CD8-positive, alpha-beta memory T cell (primary cell): ENCODE measurements around the gene PBXIP1. TPM values are rescaled to one million over a fixed set of nuclear protein-coding genes. Genes with fewer than 3 reads are reported as not detected.

Source experiments
- CTCF ChIA-PET: fragments of 350-600 bp; sonication (Branson Sonifier 250); formaldehyde crosslinking; loops from one replicate; lab custom pipeline; 2021; ENCODE audit warnings: antibody characterized with exemption; lab: Charles Lee
- POLR2A ChIA-PET: fragments of 350-600 bp; sonication (Branson Sonifier 250); formaldehyde crosslinking; loops from one replicate; lab custom pipeline; 2021; ENCODE audit warnings: antibody characterized with exemption; lab: Charles Lee
- DNase-seq, 5 donors: peaks; one replicate each; pipeline versions ENCODE4 v3.0.0 to v3.0.0-alpha.2; 2020 to 2022; ENCODE audit warnings: mixed read lengths in 1 of 5
- H3K27ac ChIP-seq: one replicate; pipeline ENCODE4 v1.7.0; 2013; ENCODE audit warnings: low read depth, mild to moderate bottlenecking, low read length, moderate library complexity
- H3K27me3 ChIP-seq: 2 replicates; pipeline ENCODE4 v1.7.0; 2013; ENCODE audit warnings: low read length, mild to moderate bottlenecking; ENCODE audit not compliant: insufficient read depth, poor library complexity, severe bottlenecking
- H3K36me3 ChIP-seq: 2 replicates; pipeline ENCODE4 v1.7.0; 2013; ENCODE audit warnings: mild to moderate bottlenecking, low read length, moderate library complexity; ENCODE audit not compliant: insufficient read depth
- H3K4me1 ChIP-seq: 2 replicates; pipeline ENCODE4 v1.7.0; 2013; ENCODE audit warnings: mild to moderate bottlenecking, low read length, moderate library complexity; ENCODE audit not compliant: insufficient read depth
- H3K4me3 ChIP-seq: 2 replicates; pipeline ENCODE4 v1.7.0; 2013; ENCODE audit warnings: mild to moderate bottlenecking, low read length
- H3K9me3 ChIP-seq: 2 replicates; pipeline ENCODE4 v1.7.0; 2013; ENCODE audit warnings: mild to moderate bottlenecking, low read length
- H3K27ac Mint-ChIP-seq, 8 donors: one replicate each; pipeline ENCODE4 v1.8.0; 2020 to 2021; ENCODE audit warnings: mixed read lengths in 8 of 8, mild to moderate bottlenecking in 6 of 8, inconsistent platforms in 3 of 8, moderate library complexity in 3 of 8
- H3K27me3 Mint-ChIP-seq, 2 donors: one replicate each; pipeline ENCODE4 v1.8.0; 2020 to 2021; ENCODE audit warnings: mixed read lengths in 2 of 2, mild to moderate bottlenecking in 1 of 2, moderate library complexity in 1 of 2
- H3K36me3 Mint-ChIP-seq, 3 donors: one replicate each; pipeline ENCODE4 v1.8.0; 2020 to 2021; ENCODE audit warnings: mixed read lengths in 3 of 3, inconsistent platforms in 1 of 3, mild to moderate bottlenecking in 1 of 3
- H3K4me1 Mint-ChIP-seq, 3 donors: one replicate each; pipeline ENCODE4 v1.8.0; 2020 to 2021; ENCODE audit warnings: mixed read lengths in 3 of 3, inconsistent platforms in 1 of 3, mild to moderate bottlenecking in 1 of 3
- H3K4me3 Mint-ChIP-seq, 7 donors: one replicate each; pipeline ENCODE4 v1.8.0; 2020 to 2021; ENCODE audit warnings: mixed read lengths in 7 of 7, mild to moderate bottlenecking in 6 of 7, moderate library complexity in 4 of 7, inconsistent platforms in 2 of 7
- H3K9me3 Mint-ChIP-seq, 5 donors: one replicate each; pipeline ENCODE4 v1.8.0; 2020 to 2022; ENCODE audit warnings: mixed read lengths in 5 of 5, mild to moderate bottlenecking in 3 of 5, moderate library complexity in 2 of 5, inconsistent platforms in 1 of 5
- polyA plus RNA-seq: library from polyadenylated mRNA; unstranded; fragments of 300-500 nt; fragmentation: Illumina TruSeq; gene quantifications from one replicate; pipeline ENCODE4 v1.2.3, GENCODE V29; 2021
- total RNA-seq, 2 experiments: library from RNA; stranded (reverse); gene quantifications; one replicate each; pipeline ENCODE4 v1.2.3, GENCODE V29; 2021

Gene PBXIP1
- total and polyA plus RNA-seq, 3 experiments from 2014 or later = 35.9 to 295 (median 36.1) TPM

DNA sequence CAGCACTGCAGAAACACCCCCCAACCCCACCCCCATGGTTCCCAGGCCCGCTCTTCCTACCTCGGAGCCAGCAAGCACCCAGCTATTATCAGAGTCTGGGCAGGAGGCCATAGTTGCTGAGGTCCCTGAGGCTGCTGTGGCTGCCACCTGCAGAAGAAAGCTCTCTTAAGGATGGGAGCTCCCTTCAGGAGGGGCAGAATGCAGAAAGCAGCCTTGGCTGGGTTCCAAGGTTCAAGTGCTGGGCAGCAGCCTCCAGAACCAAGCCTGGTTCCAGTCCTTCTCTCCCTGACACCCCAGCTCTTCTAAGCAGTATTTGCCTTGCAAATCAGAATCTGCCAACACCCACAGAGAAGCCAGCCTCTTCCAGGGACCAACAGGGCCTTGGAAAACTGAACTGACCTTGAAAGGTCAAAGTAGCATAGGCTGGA is 2.3 kb downstream of the PBXIP1 start:
- POLR2A ChIA-PET = interaction anchor here (3.6 to 3.8 kb wide), 2 partner anchors 13 to 16 kb away, joined by 15 to 45 read pairs; partner anchors contain the start of gene PMVK
- peak overlapping the region; percentile 95 to 99 (median 97) for H3K4me3 Mint-ChIP-seq

DNA sequence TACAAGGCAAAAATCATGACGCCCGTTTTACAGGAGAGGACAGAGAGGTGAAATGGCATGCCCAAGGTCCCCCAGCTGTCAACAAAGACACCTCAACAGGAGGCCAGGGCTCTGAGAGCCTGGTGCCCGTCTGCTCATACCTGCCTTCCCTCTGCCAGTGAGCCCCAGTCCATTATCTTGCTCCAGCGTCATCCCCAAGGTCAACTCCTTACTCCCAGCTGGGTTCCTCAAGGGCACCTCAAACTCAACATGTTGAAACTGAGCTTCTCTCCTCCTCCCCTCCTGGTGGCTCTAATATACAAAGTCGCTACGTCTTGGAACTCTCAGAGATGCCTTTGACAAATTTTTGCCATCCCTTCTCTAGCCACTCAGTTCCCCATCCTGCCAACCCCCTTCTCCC is 3.2 kb downstream of the PBXIP1 start:
- Histone ChIP-seq H3K9me3 (no peaks in the 10 kb centered on the region), H3K4me3 (peak overlapping the region; percentile 85), H3K27ac (peak overlapping the region; percentile 100), H3K27me3 (no peaks in the 10 kb centered on the region), H3K4me1 (peaks cover 70% of the 10 kb centered on the region), H3K36me3 (peaks cover 29% of the 10 kb centered on the region)
- POLR2A ChIA-PET = interaction anchor here (0.6 to 3.8 kb wide), 5 partner anchors 9 to 1492 kb away, joined by 3 to 45 read pairs (median 4); partner anchors contain the start of gene PMVK
- Mint-ChIP-seq H3K27me3 (peaks cover 0 to 10% of the 10 kb centered on the region in 2 donors), H3K4me3 (peak overlapping the region; percentile 95 to 99 (median 97)), H3K27ac (peak overlapping the region; percentile 99 to 100 (median 100)), H3K9me3 (no peaks in the 10 kb centered on the region), H3K4me1 (peaks cover 67 to 84% (median 80%) of the 10 kb centered on the region in 3 donors), H3K36me3 (peaks cover 5 to 82% (median 12%) of the 10 kb centered on the region in 3 donors)
- no peak for DNase-seq
- CTCF ChIA-PET = interaction anchor here (1.1 to 5.9 kb wide), 8 partner anchors 9 to 393 kb away, joined by 3 to 65 read pairs (median 4); partner anchors contain the start of genes PMVK and PYGO2

More for the DNA sequence above, 2.3 kb downstream of the PBXIP1 start:
- H3K4me1 Mint-ChIP-seq = peaks cover 63 to 88% (median 86%) of the 10 kb centered on the region in 3 donors
- peaks cover 0 to 10% of the 10 kb centered on the region in 2 donors for H3K27me3 Mint-ChIP-seq
- no peak for DNase-seq
- CTCF ChIA-PET = interaction anchor here (1.5 to 5.9 kb wide), 4 partner anchors 8 to 64 kb away, joined by 4 to 65 read pairs (median 12); partner anchors contain the start of genes PMVK and PYGO2
- H3K27me3 ChIP-seq = no peaks in the 10 kb centered on the region
- no peaks in the 10 kb centered on the region for H3K9me3 Mint-ChIP-seq
- H3K27ac Mint-ChIP-seq = peak overlapping the region; percentile 99 to 100 (median 100)
- peak overlapping the region; percentile 85 for H3K4me3 ChIP-seq
- H3K36me3 Mint-ChIP-seq = peaks cover 3 to 80% (median 11%) of the 10 kb centered on the region in 3 donors
- peaks cover 68% of the 10 kb centered on the region for H3K4me1 ChIP-seq
- H3K36me3 ChIP-seq = peaks cover 20% of the 10 kb centered on the region
- no peaks in the 10 kb centered on the region for H3K9me3 ChIP-seq
- peak overlapping the region; percentile 100 for H3K27ac ChIP-seq

GRCh38 chr1:154951901-154952657 is 3.8 kb downstream of the PBXIP1 start:
- Histone ChIP-seq H3K27me3 (no peaks in the 10 kb centered on the region), H3K4me1 (peaks cover 65% of the 10 kb centered on the region), H3K9me3 (no peaks in the 10 kb centered on the region), H3K36me3 (peaks cover 33% of the 10 kb centered on the region), H3K27ac (peak overlapping the region; percentile 100), H3K4me3 (peak overlapping the region; percentile 85)
- Mint-ChIP-seq H3K9me3 (no peaks in the 10 kb centered on the region), H3K36me3 (peaks cover 5 to 83% (median 12%) of the 10 kb centered on the region in 3 donors), H3K27ac (peak overlapping the region; percentile 99 to 100 (median 100)), H3K4me3 (peak overlapping the region; percentile 95 to 99 (median 97)), H3K4me1 (peaks cover 67 to 79% (median 74%) of the 10 kb centered on the region in 3 donors), H3K27me3 (peaks cover 0 to 10% of the 10 kb centered on the region in 2 donors)
- CTCF ChIA-PET = interaction anchor here (0.8 to 5.9 kb wide), 11 partner anchors 9 to 393 kb away, joined by 3 to 65 read pairs (median 4); partner anchors contain the start of genes PMVK, PYGO2 and SHC1
- POLR2A ChIA-PET = interaction anchor here (0.5 to 1.0 kb wide), 6 partner anchors 9 to 1493 kb away, joined by 3 to 6 read pairs (median 4); no protein-coding TSS in a partner anchor
- peak; percentile 50 to 74 (median 63) for DNase-seq

DNA sequence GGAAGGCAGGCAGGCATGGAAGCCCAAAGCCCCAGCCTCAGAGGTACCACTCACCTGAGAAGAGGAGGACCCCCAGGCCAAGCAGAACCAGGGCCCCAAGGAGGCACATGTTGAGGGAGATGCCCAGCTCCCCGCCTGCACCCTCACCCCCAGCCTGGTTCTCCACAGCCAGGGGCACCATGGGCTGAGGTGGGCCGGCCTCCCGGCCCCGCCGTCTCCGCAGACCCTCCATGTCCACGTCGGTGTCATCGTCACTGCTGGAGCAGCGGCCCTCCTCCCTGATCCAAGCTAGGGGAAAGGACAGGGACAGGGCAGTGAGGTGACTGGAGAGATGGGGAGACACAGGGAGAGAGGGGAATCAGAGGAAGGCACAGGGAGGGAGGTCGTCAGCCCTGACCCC is 7.8 kb downstream of the PBXIP1 start:
- H3K36me3 Mint-ChIP-seq = peaks cover 8 to 94% (median 13%) of the 10 kb centered on the region in 3 donors
- peaks cover 50% of the 10 kb centered on the region for H3K4me1 ChIP-seq
- no peaks in the 10 kb centered on the region for H3K9me3 ChIP-seq
- no peaks in the 10 kb centered on the region for H3K27me3 ChIP-seq
- H3K36me3 ChIP-seq = peaks cover 56% of the 10 kb centered on the region
- H3K4me1 Mint-ChIP-seq = peaks cover 46 to 66% (median 57%) of the 10 kb centered on the region in 3 donors
- CTCF ChIA-PET = interaction anchor here (1.0 to 1.2 kb wide), 2 partner anchors 46 to 68 kb away, joined by 3 read pairs; no protein-coding TSS in a partner anchor
- no peak overlapping the region for H3K4me3 ChIP-seq
- peaks cover 0 to 9% of the 10 kb centered on the region in 2 donors for H3K27me3 Mint-ChIP-seq
- DNase-seq = no peak
- POLR2A ChIA-PET = interaction anchor here (1.0 kb wide), 1 partner anchor 12 kb away, joined by 4 read pairs; the partner anchor contains the start of gene PMVK
- H3K9me3 Mint-ChIP-seq = no peaks in the 10 kb centered on the region
- H3K4me3 Mint-ChIP-seq = no peak overlapping the region
- peak overlapping the region in 5 of 8 donors; percentile 43 to 98 (median 89) for H3K27ac Mint-ChIP-seq
- H3K27ac ChIP-seq = no peak overlapping the region

GRCh38 chr1:154945962-154946850 is 9.7 kb downstream of the PBXIP1 start:
- Histone ChIP-seq H3K4me1 (peaks cover 50% of the 10 kb centered on the region), H3K9me3 (no peaks in the 10 kb centered on the region), H3K27ac (no peak overlapping the region), H3K36me3 (peaks cover 54% of the 10 kb centered on the region), H3K27me3 (no peaks in the 10 kb centered on the region), H3K4me3 (no peak overlapping the region)
- ChIA-PET POLR2A (interaction anchor here (0.7 to 0.8 kb wide), 2 partner anchors 35 to 279 kb away, joined by 3 read pairs; no protein-coding TSS in a partner anchor), CTCF (interaction anchor here (1.1 to 2.2 kb wide), 3 partner anchors 10 to 53 kb away, joined by 3 to 7 read pairs (median 5); partner anchors contain the start of gene PMVK)
- H3K27ac Mint-ChIP-seq = peak overlapping the region in 7 of 8 donors; percentile 43 to 98 (median 65)
- H3K27me3 Mint-ChIP-seq = peaks cover 0 to 4% of the 10 kb centered on the region in 2 donors
- no peaks in the 10 kb centered on the region for H3K9me3 Mint-ChIP-seq
- peaks cover 43 to 66% (median 57%) of the 10 kb centered on the region in 3 donors for H3K4me1 Mint-ChIP-seq
- no peak for DNase-seq
- H3K4me3 Mint-ChIP-seq = peak overlapping the region in 1 of 7 donors; percentile 13
- peaks cover 8 to 76% (median 13%) of the 10 kb centered on the region in 3 donors for H3K36me3 Mint-ChIP-seq

DNA sequence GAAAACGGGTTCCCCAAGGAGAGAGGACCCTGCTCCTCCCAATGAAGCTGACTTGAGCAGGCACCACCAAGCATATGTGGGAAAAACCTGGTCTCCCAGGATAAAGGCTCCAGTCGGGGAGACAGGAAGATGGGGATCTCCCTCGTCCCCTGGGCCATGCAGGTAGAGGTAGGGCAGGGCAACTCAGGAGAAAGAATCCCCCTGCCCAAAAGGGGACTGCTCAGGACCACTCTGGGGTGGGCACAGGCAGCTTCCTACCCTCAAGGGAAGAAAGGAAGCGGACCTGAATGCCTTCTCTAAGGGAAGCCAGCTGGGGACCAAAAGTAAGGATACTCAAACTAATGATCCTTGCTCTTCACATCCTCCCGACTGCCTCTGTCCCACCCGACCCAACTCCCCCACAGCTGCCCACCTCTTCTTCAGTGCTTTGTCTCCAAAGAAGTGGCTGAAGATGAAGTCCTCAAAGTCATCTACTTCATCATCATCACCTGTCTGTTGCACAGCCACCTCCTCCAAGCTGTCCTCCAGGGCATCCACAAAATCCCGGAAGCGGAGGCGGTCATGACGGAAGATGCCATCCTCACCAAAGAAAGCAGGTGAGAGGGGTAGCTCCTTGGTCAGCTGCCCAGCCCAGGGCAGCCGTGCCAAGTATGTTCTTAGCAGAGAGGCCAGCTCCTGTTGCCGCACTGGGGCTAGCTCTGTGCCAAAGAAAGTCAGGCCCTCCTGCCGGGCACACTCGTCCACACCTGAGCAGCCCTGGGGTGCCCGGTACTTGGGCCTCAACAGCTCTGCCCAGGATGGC is 10.5 kb downstream of the PBXIP1 start:
- POLR2A ChIA-PET = interaction anchor here (0.7 to 0.8 kb wide), 2 partner anchors 8 to 36 kb away, joined by 3 read pairs; partner anchors contain the start of gene PMVK
- Histone ChIP-seq H3K36me3 (peaks cover 45% of the 10 kb centered on the region), H3K27ac (peak overlapping the region; percentile 24), H3K4me1 (peaks cover 50% of the 10 kb centered on the region), H3K4me3 (no peak overlapping the region), H3K9me3 (no peaks in the 10 kb centered on the region), H3K27me3 (no peaks in the 10 kb centered on the region)
- CTCF ChIA-PET = interaction anchor here (1.1 to 2.6 kb wide), 3 partner anchors 9 to 49 kb away, joined by 3 to 7 read pairs (median 7); partner anchors contain the start of genes PMVK and PYGO2
- Mint-ChIP-seq H3K4me1 (peaks cover 43 to 66% (median 57%) of the 10 kb centered on the region in 3 donors), H3K27ac (peak overlapping the region in 6 of 8 donors; percentile 17 to 98 (median 64)), H3K9me3 (no peaks in the 10 kb centered on the region), H3K27me3 (peaks cover 0 to 4% of the 10 kb centered on the region in 2 donors), H3K4me3 (peak overlapping the region in 2 of 7 donors; percentile 27 to 44), H3K36me3 (peaks cover 8 to 67% (median 9%) of the 10 kb centered on the region in 3 donors)
- no peak for DNase-seq
